Mesendoderm (in vitro differentiated cells): ENCODE results near the gene CNNM1.

Experiments used
- DNase-seq: peaks from one replicate; pipeline ENCODE4 v3.0.0; 2013
- H2AK5ac ChIP-seq: 2 replicates; pipeline ENCODE4 v1.6.1; 2013; ENCODE audit warnings: low read length, inconsistent platforms
- H2BK120ac ChIP-seq: 2 replicates; pipeline ENCODE4 v1.6.1; 2013; ENCODE audit warnings: low read depth, mild to moderate bottlenecking, low read length, moderate library complexity, mixed read lengths
- H2BK15ac ChIP-seq: replicated peaks from 2 replicates; pipeline ENCODE4 v1.6.1; 2013; ENCODE audit warnings: low read depth, mild to moderate bottlenecking, moderate library complexity
- H2BK5ac ChIP-seq: 2 replicates; pipeline ENCODE4 v1.6.1; 2013; ENCODE audit warnings: low read length, inconsistent platforms
- H3K18ac ChIP-seq: 2 replicates; pipeline ENCODE4 v1.6.1; 2013; ENCODE audit warnings: mild to moderate bottlenecking, low read length, mixed read lengths
- H3K23ac ChIP-seq: one replicate; pipeline ENCODE4 v1.6.1; 2013; ENCODE audit warnings: low read length
- H3K27ac ChIP-seq: 2 replicates; pipeline ENCODE4 v1.5.1; 2013; ENCODE audit warnings: low read depth, mild to moderate bottlenecking, inconsistent platforms, low read length, moderate library complexity
- H3K27me3 ChIP-seq: 2 replicates; pipeline ENCODE4 v1.6.1; 2013; ENCODE audit warnings: low read length, control low read depth, mild to moderate bottlenecking, inconsistent platforms; ENCODE audit not compliant: insufficient read depth, poor library complexity
- H3K36me3 ChIP-seq: 2 replicates; pipeline ENCODE4 v1.6.1; 2013; ENCODE audit warnings: low read length, inconsistent platforms; ENCODE audit not compliant: control insufficient read depth, insufficient read depth
- H3K4ac ChIP-seq: one replicate; pipeline ENCODE4 v1.6.1; 2013; ENCODE audit warnings: low read depth, mild to moderate bottlenecking, low read length, moderate library complexity
- H3K4me1 ChIP-seq: 2 replicates; pipeline ENCODE4 v1.6.1; 2013; ENCODE audit warnings: low read depth, low read length, inconsistent platforms; ENCODE audit not compliant: control insufficient read depth
- H3K4me2 ChIP-seq: 2 replicates; pipeline ENCODE4 v1.6.1; 2013; ENCODE audit warnings: low read length
- H3K4me3 ChIP-seq: 2 replicates; pipeline ENCODE4 v1.5.1; 2013; ENCODE audit warnings: mild to moderate bottlenecking, low read length
- H3K56ac ChIP-seq: one replicate; pipeline ENCODE4 v1.6.1; 2013; ENCODE audit warnings: low read length
- H3K79me1 ChIP-seq: 2 replicates; pipeline ENCODE4 v1.6.1; 2013; ENCODE audit warnings: low read length, inconsistent platforms
- H3K79me2 ChIP-seq: 2 replicates; pipeline ENCODE4 v1.6.1; 2013; ENCODE audit warnings: mild to moderate bottlenecking, low read length; ENCODE audit not compliant: control insufficient read depth, insufficient read depth
- H3K9ac ChIP-seq: 2 replicates; pipeline ENCODE4 v1.6.1; 2013; ENCODE audit warnings: low read length, inconsistent platforms
- H4K5ac ChIP-seq: one replicate; pipeline ENCODE4 v1.6.1; 2013; ENCODE audit warnings: low read length
- H4K8ac ChIP-seq: one replicate; pipeline ENCODE4 v1.6.1; 2013; ENCODE audit warnings: low read depth, mild to moderate bottlenecking, control low read depth, low read length, moderate library complexity
- WGBS: extraction: QIAGEN DNeasy Blood & Tissue Kit; methylation state at CpG from one replicate; pipeline ENCODE4 v1.1.7; 2013; ENCODE audit warnings: low lambda C conversion rate, missing lambda C conversion rate; ENCODE audit not compliant: insufficient coverage; ENCODE audit errors: extremely low coverage; 5-methylcytosine and 5-hydroxymethylcytosine counted together

CNNM1 gene

GRCh38 chr10:99368646-99369045 lies 39.5 kb downstream of the CNNM1 start:
- no peak overlapping the region for H2BK5ac ChIP-seq
- H4K5ac ChIP-seq = no peak overlapping the region
- no peaks in the 10 kb centered on the region for H3K79me1 ChIP-seq
- H4K8ac ChIP-seq = no peak overlapping the region
- H2AK5ac ChIP-seq = no peak overlapping the region
- H3K4ac ChIP-seq = no peak overlapping the region
- no CpG with 5 or more reads among the region's 1 CpG for WGBS
- H2BK15ac ChIP-seq = no peak overlapping the region
- no peak overlapping the region for H3K18ac ChIP-seq
- H3K79me2 ChIP-seq = no peaks in the 10 kb centered on the region
- no peak overlapping the region for H3K4me3 ChIP-seq
- no peaks in the 10 kb centered on the region for H3K36me3 ChIP-seq
- no peak overlapping the region for H3K56ac ChIP-seq
- H3K4me2 ChIP-seq = no peak overlapping the region
- H3K23ac ChIP-seq = no peak overlapping the region
- H3K27me3 ChIP-seq = no peaks in the 10 kb centered on the region
- no peak overlapping the region for H2BK120ac ChIP-seq
- H3K27ac ChIP-seq = no peak overlapping the region
- no peak overlapping the region for H3K9ac ChIP-seq
- H3K4me1 ChIP-seq = peaks cover 6% of the 10 kb centered on the region
- DNase-seq = peak; percentile 46

GRCh38 chr10:99369126-99369525 lies 40.0 kb downstream of the CNNM1 start:
- Histone ChIP-seq H4K5ac (no peak overlapping the region), H3K9ac (no peak overlapping the region), H2BK120ac (no peak overlapping the region), H4K8ac (no peak overlapping the region), H3K27me3 (no peaks in the 10 kb centered on the region), H3K23ac (no peak overlapping the region), H3K4me2 (no peak overlapping the region), H3K79me2 (no peaks in the 10 kb centered on the region), H2BK5ac (no peak overlapping the region), H3K4me3 (no peak overlapping the region), H3K18ac (no peak overlapping the region), H3K27ac (no peak overlapping the region), H3K56ac (no peak overlapping the region), H2AK5ac (no peak overlapping the region), H3K79me1 (no peaks in the 10 kb centered on the region), H3K4me1 (peaks cover 6% of the 10 kb centered on the region), H2BK15ac (no peak overlapping the region), H3K4ac (no peak overlapping the region), H3K36me3 (no peaks in the 10 kb centered on the region)
- WGBS = no CpG with 5 or more reads among the region's 5 CpGs
- no peak for DNase-seq

- Histone ChIP-seq H3K4me2 (no peak overlapping the region), H3K79me1 (no peaks in the 10 kb centered on the region), H3K9ac (no peak overlapping the region), H3K4me3 (no peak overlapping the region), H2BK5ac (no peak overlapping the region), H3K4ac (no peak overlapping the region), H4K8ac (no peak overlapping the region), H3K4me1 (peaks cover 6% of the 10 kb centered on the region), H3K27me3 (no peaks in the 10 kb centered on the region), H3K36me3 (no peaks in the 10 kb centered on the region), H4K5ac (no peak overlapping the region), H2BK120ac (no peak overlapping the region), H3K79me2 (no peaks in the 10 kb centered on the region), H3K27ac (no peak overlapping the region), H2AK5ac (no peak overlapping the region), H2BK15ac (no peak overlapping the region), H3K23ac (no peak overlapping the region), H3K56ac (no peak overlapping the region), H3K18ac (no peak overlapping the region)
- no CpG with 5 or more reads among the region's 3 CpGs for WGBS
- DNase-seq = no peak
Measured at GRCh38 chr10:99369551-99369950, 40.4 kb downstream of the CNNM1 start.

GRCh38 chr10:99370993-99371392 lies 41.8 kb downstream of the CNNM1 start:
- peak; percentile 86 for DNase-seq
- Histone ChIP-seq H4K5ac (no peak overlapping the region), H3K9ac (no peak overlapping the region), H3K79me1 (no peaks in the 10 kb centered on the region), H3K18ac (no peak overlapping the region), H3K4me3 (no peak overlapping the region), H2BK120ac (no peak overlapping the region), H2AK5ac (no peak overlapping the region), H3K56ac (no peak overlapping the region), H3K27ac (no peak overlapping the region), H3K4me2 (no peak overlapping the region), H3K36me3 (no peaks in the 10 kb centered on the region), H4K8ac (no peak overlapping the region), H3K4ac (no peak overlapping the region), H3K27me3 (no peaks in the 10 kb centered on the region), H3K79me2 (no peaks in the 10 kb centered on the region), H2BK5ac (no peak overlapping the region), H2BK15ac (no peak overlapping the region), H3K4me1 (peaks cover 6% of the 10 kb centered on the region), H3K23ac (no peak overlapping the region)
- no CpG with 5 or more reads among the region's 2 CpGs for WGBS

- H3K56ac ChIP-seq = no peak overlapping the region
- H3K4me2 ChIP-seq = no peak overlapping the region
- H2BK120ac ChIP-seq = no peak overlapping the region
- H3K36me3 ChIP-seq = no peaks in the 10 kb centered on the region
- peaks cover 6% of the 10 kb centered on the region for H3K4me1 ChIP-seq
- no peak overlapping the region for H3K4ac ChIP-seq
- H2BK15ac ChIP-seq = no peak overlapping the region
- H3K27ac ChIP-seq = no peak overlapping the region
- no peak overlapping the region for H2BK5ac ChIP-seq
- no CpG with 5 or more reads among the region's 9 CpGs for WGBS
- H3K4me3 ChIP-seq = no peak overlapping the region
- no peak overlapping the region for H3K18ac ChIP-seq
- H4K8ac ChIP-seq = no peak overlapping the region
- no peak overlapping the region for H3K23ac ChIP-seq
- no peaks in the 10 kb centered on the region for H3K27me3 ChIP-seq
- H2AK5ac ChIP-seq = no peak overlapping the region
- DNase-seq = peak; percentile 37
- no peaks in the 10 kb centered on the region for H3K79me2 ChIP-seq
- H3K79me1 ChIP-seq = no peaks in the 10 kb centered on the region
- no peak overlapping the region for H4K5ac ChIP-seq
- no peak overlapping the region for H3K9ac ChIP-seq
Measured at GRCh38 chr10:99372546-99373271, 43.6 kb downstream of the CNNM1 start.

- Histone ChIP-seq H3K9ac (no peak overlapping the region), H3K27ac (no peak overlapping the region), H3K56ac (no peak overlapping the region), H3K4me3 (no peak overlapping the region), H4K8ac (no peak overlapping the region), H2BK15ac (no peak overlapping the region), H4K5ac (no peak overlapping the region), H3K23ac (no peak overlapping the region), H2AK5ac (no peak overlapping the region), H3K36me3 (no peaks in the 10 kb centered on the region), H2BK120ac (no peak overlapping the region), H3K4ac (no peak overlapping the region), H3K4me2 (no peak overlapping the region), H3K79me1 (no peaks in the 10 kb centered on the region), H3K18ac (no peak overlapping the region), H3K4me1 (peaks cover 6% of the 10 kb centered on the region), H2BK5ac (no peak overlapping the region), H3K27me3 (no peaks in the 10 kb centered on the region), H3K79me2 (no peaks in the 10 kb centered on the region)
- no CpG with 5 or more reads among the region's 2 CpGs for WGBS
- no peak for DNase-seq
Measured at GRCh38 chr10:99374526-99374925, 45.4 kb downstream of the CNNM1 start.
